Endothelial cell of umbilical vein (primary cell): ENCODE measurements around the gene SIKE1. TPM values are rescaled to one million over a fixed set of nuclear protein-coding genes. Genes with fewer than 3 reads are reported as not detected.

ENCODE experiments used
- BruUV-seq: library from RNA; stranded (reverse); fragments of 400-500 nt; replicated peaks from 2 replicates; lab custom pipeline; 2021; lab: Mats Ljungman, UMichigan
- CTCF ChIA-PET: fragments of 300-600, 350-600 bp; sonication (Branson Sonifier 250); formaldehyde crosslinking; loops from one replicate; lab custom pipeline; 2021; ENCODE audit warnings: antibody characterized with exemption, inconsistent platforms; lab: Charles Lee
- POLR2A ChIA-PET: fragments of 300-600, 350-600 bp; sonication (Branson Sonifier 250); formaldehyde crosslinking; loops from one replicate; lab custom pipeline; 2021; ENCODE audit warnings: antibody characterized with exemption, inconsistent platforms; lab: Charles Lee
- DNase-seq: peaks from one replicate; pipeline ENCODE4 v3.0.0-alpha.2; 2011; ENCODE audit warnings: low read depth, low spot score
- FAIRE-seq: peaks from 2 replicates; lab custom pipeline; 2011; peaks lifted over from hg19 to GRCh38; lab: Jason Lieb, UNC
- H2AFZ ChIP-seq: 2 replicates; pipeline ENCODE4 v1.6.0; 2012; ENCODE audit warnings: low read depth, low read length, control low read depth, inconsistent platforms
- H3K27ac ChIP-seq: 2 replicates; pipeline ENCODE4 v1.5.1; 2011; ENCODE audit warnings: low read depth, mild to moderate bottlenecking, control low read depth, low read length, moderate library complexity; ENCODE audit not compliant: insufficient read depth
- H3K27me3 ChIP-seq, 2 experiments: 2 replicates each; pipeline versions ENCODE4 v1.6.0 to v1.6.1; 2011; ENCODE audit warnings: low read length in 2 of 2, mixed read lengths in 1 of 2; ENCODE audit not compliant: control insufficient read depth in 2 of 2, insufficient read depth in 2 of 2
- H3K36me3 ChIP-seq, 2 experiments: 2 replicates in 1 of 2; 3 replicates in 1 of 2; pipeline ENCODE4 v1.5.1; 2011; ENCODE audit warnings: low read length in 2 of 2, mild to moderate bottlenecking in 1 of 2, moderate library complexity in 1 of 2; ENCODE audit not compliant: control insufficient read depth in 2 of 2, insufficient read depth in 2 of 2; ENCODE audit errors: extremely low read depth in 1 of 2
- H3K4me1 ChIP-seq: 3 replicates; pipeline ENCODE4 v1.5.1; 2011; ENCODE audit warnings: mild to moderate bottlenecking, low read length; ENCODE audit not compliant: control insufficient read depth, insufficient read depth; ENCODE audit errors: extremely low read depth
- H3K4me2 ChIP-seq: 2 replicates; pipeline ENCODE4 v1.6.1; 2011; ENCODE audit warnings: low read length, control low read depth, mixed read lengths; ENCODE audit not compliant: insufficient read depth
- H3K4me3 ChIP-seq, 3 experiments: fragments of 200-600 bp in 1 of 3; sonication (generic), shearing (Covaris generic) in 1 of 3; replicated peaks in 1 of 3; 2 replicates each; pipeline ENCODE4 v1.5.1; 2011 to 2016; ENCODE audit warnings: control low read depth in 3 of 3, low read length in 3 of 3, mild to moderate bottlenecking in 2 of 3, inconsistent platforms in 1 of 3, low read depth in 1 of 3, moderate library complexity in 1 of 3; ENCODE audit not compliant: insufficient read depth in 1 of 3
- H3K79me2 ChIP-seq: 2 replicates; pipeline ENCODE4 v1.6.0; 2012; ENCODE audit warnings: low read length, inconsistent platforms; ENCODE audit not compliant: control insufficient read depth, insufficient read depth
- H3K9ac ChIP-seq: replicated peaks from 2 replicates; pipeline ENCODE3; 2011; ENCODE audit warnings: low read length, control low read depth; ENCODE audit not compliant: insufficient read depth; ENCODE audit errors: extremely low read depth
- H3K9me1 ChIP-seq: replicated peaks from 3 replicates; pipeline ENCODE4 v1.6.0; 2011; ENCODE audit warnings: mild to moderate bottlenecking, low read length; ENCODE audit not compliant: control insufficient read depth, insufficient read depth; ENCODE audit errors: extremely low read depth
- H3K9me3 ChIP-seq: replicated peaks from 2 replicates; pipeline ENCODE4 v1.5.1; 2012; ENCODE audit warnings: low read length, inconsistent platforms; ENCODE audit not compliant: control insufficient read depth, insufficient read depth
- H4K20me1 ChIP-seq: replicated peaks from 2 replicates; pipeline ENCODE3; 2011; ENCODE audit warnings: mild to moderate bottlenecking, low read length; ENCODE audit not compliant: control insufficient read depth, insufficient read depth; ENCODE audit errors: extremely low read depth
- POLR2A ChIP-seq: IDR thresholded peaks from 2 replicates; pipeline ENCODE4 v1.6.1; 2012; ENCODE audit warnings: low read depth, mild to moderate bottlenecking, control low read depth, low read length
- POLR2AphosphoS5 ChIP-seq: IDR thresholded peaks from 2 replicates; pipeline ENCODE4 v1.6.1; 2012; ENCODE audit warnings: low read depth, mild to moderate bottlenecking, control low read depth, low read length, moderate library complexity; ENCODE audit not compliant: insufficient read depth
- dilution Hi-C: fragments of 300-500 bp; cut with MboI; formaldehyde crosslinking; loops from one replicate; pipeline ENCODE4 v1.15.0; 2019; ENCODE audit warnings: low sequenced_read_pairs; ENCODE audit not compliant: extremely low pct_ligation_motif_present
- intact Hi-C: fragments of 100-400 bp; cut with micrococcal nuclease; formaldehyde crosslinking; loops from one replicate; pipeline ENCODE4 v1.10.0; 2022
- polyA plus RNA-seq, 4 experiments: library from polyadenylated mRNA; depleted of rRNA in 3 of 4; stranded (reverse) in 3 of 4; unstranded in 1 of 4; fragments of >200 nt; gene quantifications; 2 replicates each; pipeline versions ENCODE4 v1.2.1 to v1.2.3, GENCODE V29; 2011 to 2012; ENCODE audit warnings: missing spikeins in 1 of 4
- total RNA-seq: library from RNA; stranded (reverse); gene quantifications from 2 replicates; pipeline ENCODE4 v1.2.3, GENCODE V29; 2021

The SIKE1 gene
- total and polyA plus RNA-seq, 2 donors (not counting 3 experiments of a cell fraction or from before 2014, with no cell fraction given), result 16.3 to 46.6 TPM

- CTCF ChIA-PET, result no interaction called here
- dilution Hi-C loops (no loop called here), intact Hi-C loops (no loop called here)
- Histone ChIP-seq H3K9me3 (no peaks in the 10 kb centered on the region), H3K27ac (no peak overlapping the region), H3K4me2 (no peak overlapping the region), H3K36me3 (peaks cover 3 to 24% of the 10 kb centered on the region in 2 experiments), H3K9ac (no peak overlapping the region), H2AFZ (no peak overlapping the region), H3K4me3 (no peak overlapping the region), H3K79me2 (peaks cover 91% of the 10 kb centered on the region), H3K27me3 (no peaks in the 10 kb centered on the region), H3K9me1 (no peaks in the 10 kb centered on the region), H4K20me1 (peaks cover 34% of the 10 kb centered on the region), H3K4me1 (peaks cover 3% of the 10 kb centered on the region)
- no TSS peak for BruUV-seq
- no peak for TF ChIP-seq POLR2AphosphoS5
- POLR2A ChIA-PET, result no interaction called here
- FAIRE-seq (no peak), DNase-seq (no peak)
Measured at GRCh38 chr1:114741963-114742746, 38.3 kb downstream of the SIKE1 start.

- H3K4me2 ChIP-seq, result no peak overlapping the region
- H3K9me3 ChIP-seq, result no peaks in the 10 kb centered on the region
- peaks cover 13 to 33% of the 10 kb centered on the region in 2 experiments for H3K36me3 ChIP-seq
- dilution Hi-C loops, result no loop called here
- DNase-seq, result no peak
- intact Hi-C loops, result no loop called here
- FAIRE-seq, result no peak
- H3K27me3 ChIP-seq, result no peaks in the 10 kb centered on the region
- no peak overlapping the region for H3K27ac ChIP-seq
- TF ChIP-seq POLR2A, result no peak
- no peaks in the 10 kb centered on the region for H3K4me1 ChIP-seq
- H3K9me1 ChIP-seq, result no peaks in the 10 kb centered on the region
- no peak overlapping the region for H3K4me3 ChIP-seq
- H3K79me2 ChIP-seq, result peaks cover 82% of the 10 kb centered on the region
- H4K20me1 ChIP-seq, result peaks cover 26% of the 10 kb centered on the region
- ChIA-PET POLR2A (no interaction called here), CTCF (no interaction called here)
- no TSS peak for BruUV-seq
- no peak overlapping the region for H2AFZ ChIP-seq
- H3K9ac ChIP-seq, result no peak overlapping the region
Measured at GRCh38 chr1:114740331-114740730, 40.2 kb downstream of the SIKE1 start.
